C4-2B (cell line): Measurements from ENCODE around the gene NPEPL1.

Source experiments
- H3K27ac ChIP-seq: fragments of 450-650 bp; 2 replicates; pipeline ENCODE4 v1.5.1; 2017
- CTCF ChIP-seq: fragments of 450-650 bp; conservative IDR thresholded peaks from 2 replicates; pipeline ENCODE4 v1.5.1; 2017; ENCODE audit warnings: mild to moderate bottlenecking
- ZFX ChIP-seq: fragments of 450-650 bp; IDR thresholded peaks from 2 replicates; pipeline ENCODE4 v1.6.1; 2017

Gene NPEPL1

GRCh38 chr20:58668901-58669286, 23.7 kb upstream of the NPEPL1 start:
- TF ChIP-seq ZFX (no peak), CTCF (no peak)
- no peak overlapping the region for H3K27ac ChIP-seq

- TF ChIP-seq CTCF (no peak), ZFX (no peak)
- H3K27ac ChIP-seq = no peak overlapping the region
Measured at GRCh38 chr20:58669287-58670006, 23.2 kb upstream of the NPEPL1 start.

- TF ChIP-seq ZFX (no peak), CTCF (no peak)
- H3K27ac ChIP-seq = no peak overlapping the region
Measured at GRCh38 chr20:58670102-58670501, 22.5 kb upstream of the NPEPL1 start.

- TF ChIP-seq ZFX (no peak), CTCF (no peak)
- no peak overlapping the region for H3K27ac ChIP-seq
Measured at GRCh38 chr20:58670659-58671058, 21.9 kb upstream of the NPEPL1 start.

- no peak overlapping the region for H3K27ac ChIP-seq
- TF ChIP-seq CTCF (no peak), ZFX (no peak)
Measured at GRCh38 chr20:58673119-58673518, 19.5 kb upstream of the NPEPL1 start.

GRCh38 chr20:58675146-58675584, 17.4 kb upstream of the NPEPL1 start:
- no peak overlapping the region for H3K27ac ChIP-seq
- no peak for TF ChIP-seq CTCF
- TF ChIP-seq ZFX = no peak

GRCh38 chr20:58675641-58676040, 17.0 kb upstream of the NPEPL1 start:
- TF ChIP-seq ZFX (no peak), CTCF (no peak)
- H3K27ac ChIP-seq = no peak overlapping the region
